GM13976 (cell line): ENCODE measurements around the gene RMRP.
"Not testable (repeated sequence)": the region's sequence is repeated elsewhere in the genome, so short reads cannot be mapped to it uniquely, and the experiment has no call there.

ENCODE experiments used
- DNase-seq: peaks from one replicate; pipeline ENCODE4 v3.0.0; 2012; ENCODE audit warnings: low spot score
- CTCF ChIP-seq: IDR thresholded peaks from 2 replicates; pipeline ENCODE4 v1.5.1; 2012; ENCODE audit warnings: borderline replicate concordance, mild to moderate bottlenecking; ENCODE audit not compliant: insufficient read depth; ENCODE audit errors: extremely low read depth, missing control alignments, control extremely low read depth
- in situ Hi-C: fragments of 300-500 bp; cut with MboI; formaldehyde crosslinking; loops from one replicate; pipeline ENCODE4 v1.12.0; 2022; ENCODE audit warnings: low sequenced_read_pairs, mixed read lengths, inconsistent platforms; ENCODE audit not compliant: unreplicated experiment

Gene RMRP

GRCh38 chr9:35617548-35617947, 40.3 kb downstream of the RMRP start:
- TF ChIP-seq CTCF, result no peak
- in situ Hi-C loops, result no loop called here
- DNase-seq, result no peak

- peak; percentile 28 for TF ChIP-seq CTCF
- in situ Hi-C loops, result no loop called here
- peak; percentile 87 for DNase-seq
Measured at GRCh38 chr9:35616681-35617459, 40.9 kb downstream of the RMRP start.

- no peak for TF ChIP-seq CTCF
- no peak for DNase-seq
Measured at GRCh38 chr9:35615981-35616680, 41.7 kb downstream of the RMRP start.

GRCh38 chr9:35612843-35613242, 45.0 kb downstream of the RMRP start:
- in situ Hi-C loops, result no loop called here
- DNase-seq, result no peak
- no peak for TF ChIP-seq CTCF

More at GRCh38 chr9:35615981-35616680, 41.7 kb downstream of the RMRP start:
- in situ Hi-C loops, result no loop called here

GRCh38 chr9:35612066-35612465, 45.8 kb downstream of the RMRP start:
- in situ Hi-C loops, DNase-seq: not testable (repeated sequence)

- in situ Hi-C loops, result no loop called here
- peak; percentile 37 for TF ChIP-seq CTCF
- no peak for DNase-seq
Measured at GRCh38 chr9:35611230-35611797, 46.5 kb downstream of the RMRP start.

GRCh38 chr9:35609820-35610163, 48.0 kb downstream of the RMRP start:
- no peak for TF ChIP-seq CTCF
- in situ Hi-C loops, result no loop called here
- DNase-seq, result no peak
